GM23248 (cell line): ENCODE results near the gene DRC1.

Experiments used
- EZH2 ChIP-seq: fragments of 200-600 bp; sonication (generic); IDR thresholded peaks from 2 replicates; pipeline ENCODE4 v1.6.1; 2018; ENCODE audit warnings: antibody characterized with exemption, mild to moderate bottlenecking; ENCODE audit not compliant: insufficient read depth, poor library complexity, severe bottlenecking
- EZH2phosphoT487 ChIP-seq: fragments of 200-600 bp; sonication (generic); IDR thresholded peaks from 2 replicates; pipeline ENCODE4 v1.6.1; 2018; ENCODE audit warnings: antibody characterized with exemption, moderate library complexity, mild to moderate bottlenecking, low read depth; ENCODE audit not compliant: insufficient read depth

DNA sequence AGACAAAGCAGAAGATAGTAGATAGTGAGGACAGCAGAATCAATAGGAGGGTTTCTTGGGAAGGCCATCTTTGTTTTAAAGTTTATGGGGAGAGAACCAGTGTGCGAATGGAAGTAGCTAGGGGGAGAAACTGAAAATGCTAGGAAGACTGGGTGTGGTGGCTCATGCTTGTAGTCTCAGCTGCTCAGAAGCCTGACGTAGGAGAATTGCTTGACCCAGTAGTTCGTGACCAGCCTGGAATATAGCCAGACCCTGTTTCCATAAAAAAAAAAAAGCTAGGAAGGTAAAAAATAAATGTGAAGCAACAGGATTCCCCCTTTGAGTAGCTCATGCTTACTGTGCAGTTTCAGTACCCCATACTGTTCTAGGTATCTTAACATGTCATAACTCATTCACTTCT, 19.2 kb upstream of the DRC1 start:
- TF ChIP-seq EZH2 (no peak), EZH2phosphoT487 (no peak)
